Embryonic facial prominence (tissue), 1 donor: ENCODE results near the gene PLD4.
"Not testable (repeated sequence)": the region's sequence is repeated elsewhere in the genome, so short reads cannot be mapped to it uniquely, and the experiment has no call there.

Experiments used
- DNase-seq: peaks from one replicate; pipeline ENCODE4 v3.0.0-alpha.2; 2016; ENCODE audit errors: extremely low spot score

PLD4 gene

GRCh38 chr14:104899781-104900180, 24.9 kb upstream of the PLD4 start:
- DNase-seq, result no peak

DNA sequence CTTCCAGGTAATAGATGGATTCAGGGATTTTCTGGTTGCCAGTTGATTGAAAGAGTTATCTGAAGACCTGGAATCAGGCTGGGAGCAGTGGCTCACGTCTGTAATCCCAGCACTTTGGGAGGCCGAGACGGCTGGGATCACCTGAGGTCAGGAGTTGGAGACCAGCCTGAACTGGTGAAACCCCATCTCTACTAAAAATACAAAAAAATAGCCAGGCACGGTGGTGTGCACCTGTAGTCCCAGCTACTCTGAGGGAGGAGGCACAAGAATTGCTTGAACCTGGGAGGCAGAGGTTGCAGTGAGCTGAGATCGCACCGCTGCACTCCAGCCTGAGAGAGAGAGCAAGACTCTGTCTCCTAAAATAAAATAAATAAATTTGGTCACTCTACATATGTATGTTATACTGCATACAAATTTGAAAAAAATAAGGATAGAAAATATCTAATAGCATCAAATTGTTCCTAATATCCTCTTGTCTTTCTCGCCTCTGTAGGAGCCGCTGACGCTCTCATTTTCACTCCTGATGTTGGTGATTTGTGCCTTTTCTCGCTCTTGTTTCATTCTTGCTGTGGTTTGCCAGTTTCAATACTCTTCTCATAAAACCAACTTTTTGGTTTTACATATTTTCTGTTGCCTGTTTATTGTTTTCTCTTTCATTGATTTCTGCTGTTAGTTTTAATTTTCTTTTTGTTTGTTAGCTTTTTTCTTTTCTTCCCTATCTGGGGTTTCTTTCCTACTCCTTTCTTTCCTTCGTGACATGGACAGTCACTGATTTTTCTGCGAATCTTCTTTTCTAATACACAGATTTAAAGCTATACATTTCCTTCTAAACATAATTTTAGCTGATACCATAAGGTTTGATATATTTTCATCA, 23.8 kb upstream of the PLD4 start:
- DNase-seq, result no peak

- DNase-seq, result no peak
Measured at GRCh38 chr14:104903990-104904389, 20.7 kb upstream of the PLD4 start.

DNA sequence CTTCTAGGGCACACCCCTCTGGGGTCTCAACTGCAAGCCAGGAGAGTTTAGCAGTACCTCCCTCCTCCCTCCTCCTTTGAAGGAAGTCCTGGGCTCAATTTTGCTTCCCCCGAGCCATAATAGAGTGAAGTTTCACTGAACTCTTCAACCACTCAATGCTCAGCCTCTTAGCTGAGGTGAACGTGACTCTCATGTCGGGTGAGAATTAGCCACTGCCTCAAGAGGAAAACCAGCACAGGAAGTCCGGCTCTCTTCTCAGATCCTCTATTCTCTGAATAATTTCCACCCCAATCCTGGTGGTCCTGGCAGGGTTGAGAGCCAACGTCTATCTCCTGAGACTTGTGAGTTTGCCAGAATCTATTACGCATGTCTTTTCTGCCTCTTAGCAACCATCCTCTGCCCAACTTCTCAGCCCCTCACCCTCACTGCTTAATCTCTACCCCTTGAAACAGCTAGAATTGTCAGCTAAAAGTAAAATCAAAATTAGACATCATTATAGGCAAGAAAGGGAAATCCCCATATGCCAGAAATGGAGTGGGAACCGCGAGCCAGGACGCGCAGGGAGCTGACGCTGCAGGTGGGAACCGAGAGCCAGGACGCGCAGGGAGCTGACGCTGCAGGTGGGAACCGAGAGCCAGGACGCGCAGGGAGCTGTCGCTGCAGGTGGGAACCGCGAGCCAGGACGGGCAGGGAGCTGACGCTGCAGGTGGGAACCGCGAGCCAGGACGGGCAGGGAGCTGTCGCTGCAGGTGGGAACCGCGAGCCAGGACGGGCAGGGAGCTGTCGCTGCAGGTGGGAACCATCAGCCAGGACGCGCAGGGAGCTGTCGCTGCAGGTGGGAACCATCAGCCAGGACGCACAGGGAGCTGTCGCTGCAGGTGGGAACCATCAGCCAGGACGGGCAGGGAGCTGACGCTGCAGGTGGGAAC, 19.8 kb upstream of the PLD4 start:
- not testable (repeated sequence) for DNase-seq

DNA sequence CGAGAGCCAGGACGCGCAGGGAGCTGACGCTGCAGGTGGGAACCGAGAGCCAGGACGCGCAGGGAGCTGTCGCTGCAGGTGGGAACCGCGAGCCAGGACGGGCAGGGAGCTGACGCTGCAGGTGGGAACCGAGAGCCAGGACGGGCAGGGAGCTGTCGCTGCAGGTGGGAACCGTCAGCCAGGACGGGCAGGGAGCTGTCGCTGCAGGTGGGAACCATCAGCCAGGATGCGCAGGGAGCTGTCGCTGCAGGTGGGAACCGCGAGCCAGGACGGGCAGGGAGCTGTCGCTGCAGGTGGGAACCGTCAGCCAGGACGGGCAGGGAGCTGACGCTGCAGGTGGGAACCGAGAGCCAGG, 19.1 kb upstream of the PLD4 start:
- not testable (repeated sequence) for DNase-seq

DNA sequence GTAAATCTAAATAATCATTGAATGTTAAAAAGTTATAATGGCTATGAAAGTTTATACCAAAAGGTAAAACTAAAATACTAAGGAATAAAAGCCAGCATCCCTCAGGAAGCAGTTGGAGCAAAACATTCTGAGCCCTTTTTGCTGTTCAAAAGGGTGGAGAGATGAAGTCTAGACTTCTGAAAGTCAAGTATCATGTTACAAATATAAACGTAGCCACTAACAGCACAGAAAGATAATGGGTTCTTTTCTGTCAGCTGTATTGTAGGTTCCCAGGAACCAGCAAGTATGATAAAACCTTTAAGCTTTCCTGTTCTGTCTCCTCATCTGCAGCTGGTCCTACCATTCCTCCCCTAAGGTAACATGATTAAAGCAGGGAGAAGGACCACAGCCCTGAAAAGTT, 16.4 kb upstream of the PLD4 start:
- no peak for DNase-seq

DNA sequence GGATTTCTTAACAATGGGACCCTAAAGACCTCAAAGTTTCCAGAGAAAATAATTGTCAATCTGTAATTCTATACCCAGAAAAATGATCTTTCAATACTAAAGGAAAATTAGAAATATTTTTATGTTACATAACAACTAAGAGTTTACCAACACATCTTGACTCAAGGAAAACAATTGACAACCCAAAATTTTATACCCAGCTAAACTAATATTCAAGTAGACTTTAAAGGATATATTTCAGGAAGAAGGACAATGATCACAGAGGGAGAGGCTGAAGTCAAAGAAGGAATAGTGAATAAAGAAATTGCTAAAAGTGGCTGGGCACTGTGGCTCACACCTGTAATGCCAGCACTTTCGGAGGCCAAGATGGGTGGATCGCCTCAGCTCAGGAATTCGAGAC, 12.6 kb upstream of the PLD4 start:
- no peak for DNase-seq

DNA sequence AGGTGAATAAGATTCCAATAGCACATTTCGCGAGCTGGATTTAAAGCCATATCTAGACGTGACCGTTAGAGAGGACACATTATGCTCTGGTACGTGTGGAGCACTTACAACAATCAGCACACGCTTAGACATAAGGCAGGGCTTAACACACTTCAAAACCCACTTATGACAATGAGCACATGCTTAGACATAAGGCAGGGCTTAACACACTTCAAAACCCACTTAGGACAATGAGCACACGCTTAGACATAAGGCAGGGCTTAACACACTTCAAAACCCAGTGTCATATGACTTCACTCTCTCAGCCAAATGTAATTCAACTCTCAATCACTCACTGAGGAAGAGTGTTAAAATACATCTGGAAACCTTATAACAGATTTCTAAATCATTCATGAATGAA, 11.2 kb upstream of the PLD4 start:
- DNase-seq, result no peak

GRCh38 chr14:104917116-104917515, 7.6 kb upstream of the PLD4 start:
- no peak for DNase-seq

- no peak for DNase-seq
Measured at GRCh38 chr14:104917993-104918392, 6.7 kb upstream of the PLD4 start.

DNA sequence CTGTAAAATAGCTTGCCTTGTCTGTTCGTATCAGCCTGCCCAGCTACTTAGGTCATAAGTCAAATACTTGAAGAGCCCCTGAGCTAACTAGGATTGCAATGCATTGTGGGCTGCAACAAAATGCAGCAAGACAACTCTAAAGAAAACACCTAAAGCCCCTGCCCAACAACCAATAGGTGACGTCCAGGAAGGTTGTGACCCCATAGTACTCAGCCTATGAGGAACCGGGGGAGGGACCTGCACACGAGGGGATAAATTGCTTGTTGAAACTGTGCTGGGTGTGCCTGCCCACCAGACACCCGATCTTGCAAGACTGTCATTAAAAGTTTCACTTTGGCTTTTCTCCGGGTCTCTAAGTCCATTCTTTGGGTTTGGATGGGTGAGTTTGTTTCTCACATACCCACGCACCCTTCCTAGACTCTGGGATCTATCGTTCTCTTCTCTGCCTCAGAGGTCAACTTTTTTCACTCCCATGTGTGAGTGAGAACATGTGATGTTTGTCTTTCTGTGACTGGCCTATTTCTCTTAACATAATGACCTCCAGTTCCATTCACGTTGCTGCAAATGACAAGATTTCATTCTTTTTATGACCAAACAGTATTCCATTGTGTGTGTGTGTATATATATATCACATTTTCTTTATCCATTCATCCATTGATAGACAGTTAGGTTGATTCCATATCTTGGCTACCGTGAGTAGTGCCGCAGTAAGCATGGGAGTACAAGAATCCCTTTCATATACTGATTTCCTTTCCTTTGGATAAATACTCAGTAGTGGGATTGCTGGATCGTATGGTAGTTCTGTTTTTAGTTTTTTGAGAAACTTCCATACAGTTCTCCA, 5.3 kb upstream of the PLD4 start:
- not testable (repeated sequence) for DNase-seq

GRCh38 chr14:104919993-104920315, 4.7 kb upstream of the PLD4 start:
- DNase-seq, result no peak

- DNase-seq, result no peak
Measured at GRCh38 chr14:104923640-104924420, 849 bp upstream of the PLD4 start.

DNA sequence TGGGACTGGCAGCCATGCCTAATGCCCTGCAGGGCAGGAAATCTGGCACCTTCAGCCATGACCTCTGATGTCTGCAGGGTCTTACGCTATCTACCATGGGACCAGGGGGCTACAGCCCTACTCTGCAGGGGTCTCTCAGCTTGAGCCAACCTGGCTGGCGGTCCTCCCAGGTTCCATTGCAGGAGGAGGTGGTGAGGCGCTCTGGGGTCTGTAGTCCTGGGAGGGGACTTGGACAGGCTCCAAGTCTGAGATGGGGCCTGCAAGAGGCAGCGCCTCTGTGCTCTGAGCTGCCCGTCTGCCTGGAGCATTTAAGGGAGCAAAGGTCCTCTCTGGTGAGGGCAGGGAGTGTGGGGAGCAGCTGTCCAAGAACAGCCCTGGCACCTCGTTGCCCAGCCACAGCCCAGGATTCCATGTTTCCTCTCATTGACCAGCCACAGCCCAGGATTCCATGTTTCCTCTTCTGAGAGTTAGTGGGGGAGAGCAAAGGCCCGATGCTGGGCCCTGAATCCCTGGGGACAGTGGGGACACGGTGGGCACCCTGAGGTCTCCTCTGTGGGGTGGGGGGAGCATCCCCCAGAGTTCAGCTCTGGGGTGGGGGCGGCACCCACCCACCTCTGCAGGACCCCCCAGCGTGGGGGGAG, 655 bp downstream of the PLD4 start:
- no peak for DNase-seq

GRCh38 chr14:104925855-104926609, 1.4 kb downstream of the PLD4 start:
- DNase-seq, result no peak

DNA sequence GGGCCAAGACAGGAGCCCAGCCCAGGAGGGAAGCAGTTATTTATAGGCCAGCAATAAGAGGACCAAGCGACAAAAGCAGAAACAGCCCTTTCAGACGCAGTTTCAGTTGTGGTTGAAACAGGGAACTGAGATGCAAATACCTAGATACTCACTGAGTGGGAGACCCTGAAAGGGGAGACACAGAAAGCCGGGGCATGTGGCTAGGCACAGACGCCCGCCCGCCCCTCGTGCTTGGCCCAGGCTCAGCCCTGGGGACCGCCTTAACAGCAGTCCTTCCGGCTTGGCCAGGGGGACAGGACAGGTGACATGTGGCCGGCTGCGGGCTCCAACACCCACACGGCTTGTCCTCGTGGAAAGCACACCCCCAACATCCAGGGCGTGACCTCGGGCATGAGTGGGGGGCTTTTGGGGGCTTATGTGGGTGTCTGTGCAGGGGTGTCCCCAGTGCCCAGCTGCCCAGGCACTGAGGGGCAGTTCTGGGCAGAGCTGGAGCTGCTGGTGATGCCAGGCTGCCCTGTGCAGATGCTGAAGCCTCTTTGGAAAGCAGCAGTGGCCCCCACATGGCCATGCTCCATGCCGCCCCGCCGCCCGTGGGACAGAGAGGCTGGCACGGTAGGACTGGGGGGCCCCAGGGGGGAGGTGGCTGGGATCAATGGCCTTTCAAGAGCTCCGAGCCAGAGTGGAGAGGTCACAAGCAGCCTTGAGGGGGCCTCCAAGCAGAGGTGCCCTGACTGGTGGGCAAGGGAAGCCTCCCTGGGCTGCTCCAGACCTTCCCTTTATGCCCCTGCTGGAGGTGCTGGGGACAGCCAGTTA, 2.1 kb downstream of the PLD4 start:
- no peak for DNase-seq

- no peak for DNase-seq
Measured at GRCh38 chr14:104927432-104927816, 2.7 kb downstream of the PLD4 start.

GRCh38 chr14:104927901-104928300, 3.2 kb downstream of the PLD4 start:
- DNase-seq, result no peak
